Tibial artery (tissue), 4 donors: Measurements from ENCODE around the gene ANKRA2.

Experiments
- DNase-seq, 2 donors: peaks; one replicate each; pipeline ENCODE4 v3.0.0-alpha.2; 2019
- H3K27ac ChIP-seq, 2 donors: fragments of 200-600 bp; sonication (generic) in 1 of 2; 1 replicate in 1 of 2; 2 replicates in 1 of 2; pipeline ENCODE4 v1.5.1; 2018 to 2019; ENCODE audit warnings: mild to moderate bottlenecking in 1 of 2
- H3K27me3 ChIP-seq, 2 donors: fragments of 200-600 bp; sonication (generic) in 1 of 2; one replicate each; pipeline versions ENCODE4 v1.5.1 to v1.6.0; 2016 to 2019
- H3K36me3 ChIP-seq, 3 donors: fragments of 200-600 bp; sonication (generic) in 2 of 3; one replicate each; pipeline ENCODE4 v1.5.1; 2016 to 2019; ENCODE audit warnings: mild to moderate bottlenecking in 2 of 3
- H3K4me1 ChIP-seq, 4 donors: fragments of 200-600 bp; sonication (generic) in 2 of 4; 1 replicate in 3 of 4; 2 replicates in 1 of 4; pipeline ENCODE4 v1.5.1; 2016 to 2019
- H3K4me3 ChIP-seq, 2 donors: fragments of 200-600 bp; sonication (generic) in 1 of 2; 1 replicate in 1 of 2; 2 replicates in 1 of 2; pipeline ENCODE4 v1.5.1; 2018 to 2019; ENCODE audit warnings: mild to moderate bottlenecking in 2 of 2
- H3K9me3 ChIP-seq, 3 donors: fragments of 200-600 bp; sonication (generic) in 1 of 3; one replicate each; pipeline ENCODE4 v1.5.1; 2016 to 2019
- intact Hi-C: fragments of 100-400 bp; cut with DNase I; formaldehyde crosslinking; loops from one replicate; pipeline ENCODE4 v1.15.0; 2023; ENCODE audit warnings: low total_unique reads
- TF ChIP-seq, protein P1 (sequence below), 2 experiments: fragments of 200-600 bp in 1 of 2; fragments of 450-650 bp in 1 of 2; IDR thresholded peaks; one replicate each; pipeline ENCODE4 v1.5.1; 2017 to 2019; ENCODE audit warnings: antibody characterized with exemption in 2 of 2, mild to moderate bottlenecking in 1 of 2, moderate library complexity in 1 of 2

The ANKRA2 gene

DNA sequence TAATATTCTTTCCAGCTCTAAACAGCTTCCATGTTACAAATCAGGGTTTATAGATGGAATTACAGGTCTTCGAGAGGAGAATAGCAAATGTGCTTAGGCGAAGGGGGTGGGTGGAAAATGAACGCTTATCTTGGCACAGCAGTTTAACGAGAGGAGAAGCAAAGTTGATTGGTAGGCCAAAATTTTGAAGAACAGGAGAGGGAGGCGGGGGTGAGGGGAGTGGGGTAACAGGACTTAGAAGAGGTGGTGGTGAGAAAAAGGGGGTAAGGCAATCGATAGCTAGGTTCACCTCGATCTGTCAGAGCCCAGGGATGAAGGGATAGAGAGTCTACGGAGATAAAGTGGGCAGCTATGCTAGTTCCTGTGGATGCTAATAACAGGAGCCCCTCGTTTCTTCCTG, 764 bp downstream of the ANKRA2 start:
- Histone ChIP-seq H3K27me3 (no peaks in the 10 kb centered on the region), H3K36me3 (peaks cover 26 to 31% (median 28%) of the 10 kb centered on the region in 3 donors), H3K4me1 (peaks cover 0 to 29% (median 17%) of the 10 kb centered on the region in 4 donors), H3K9me3 (no peaks in the 10 kb centered on the region), H3K27ac (peak overlapping the region; percentile 91 to 95), H3K4me3 (peak overlapping the region; percentile 69 to 74)
- intact Hi-C loops = loop anchor here (5.0 kb wide), 1 partner anchor 52 kb away; no protein-coding TSS in a partner anchor
- no peak for DNase-seq
- TF ChIP-seq, protein P1, sequence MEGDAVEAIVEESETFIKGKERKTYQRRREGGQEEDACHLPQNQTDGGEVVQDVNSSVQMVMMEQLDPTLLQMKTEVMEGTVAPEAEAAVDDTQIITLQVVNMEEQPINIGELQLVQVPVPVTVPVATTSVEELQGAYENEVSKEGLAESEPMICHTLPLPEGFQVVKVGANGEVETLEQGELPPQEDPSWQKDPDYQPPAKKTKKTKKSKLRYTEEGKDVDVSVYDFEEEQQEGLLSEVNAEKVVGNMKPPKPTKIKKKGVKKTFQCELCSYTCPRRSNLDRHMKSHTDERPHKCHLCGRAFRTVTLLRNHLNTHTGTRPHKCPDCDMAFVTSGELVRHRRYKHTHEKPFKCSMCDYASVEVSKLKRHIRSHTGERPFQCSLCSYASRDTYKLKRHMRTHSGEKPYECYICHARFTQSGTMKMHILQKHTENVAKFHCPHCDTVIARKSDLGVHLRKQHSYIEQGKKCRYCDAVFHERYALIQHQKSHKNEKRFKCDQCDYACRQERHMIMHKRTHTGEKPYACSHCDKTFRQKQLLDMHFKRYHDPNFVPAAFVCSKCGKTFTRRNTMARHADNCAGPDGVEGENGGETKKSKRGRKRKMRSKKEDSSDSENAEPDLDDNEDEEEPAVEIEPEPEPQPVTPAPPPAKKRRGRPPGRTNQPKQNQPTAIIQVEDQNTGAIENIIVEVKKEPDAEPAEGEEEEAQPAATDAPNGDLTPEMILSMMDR (IDR thresholded peaks at IDR 0.05) = no peak

DNA sequence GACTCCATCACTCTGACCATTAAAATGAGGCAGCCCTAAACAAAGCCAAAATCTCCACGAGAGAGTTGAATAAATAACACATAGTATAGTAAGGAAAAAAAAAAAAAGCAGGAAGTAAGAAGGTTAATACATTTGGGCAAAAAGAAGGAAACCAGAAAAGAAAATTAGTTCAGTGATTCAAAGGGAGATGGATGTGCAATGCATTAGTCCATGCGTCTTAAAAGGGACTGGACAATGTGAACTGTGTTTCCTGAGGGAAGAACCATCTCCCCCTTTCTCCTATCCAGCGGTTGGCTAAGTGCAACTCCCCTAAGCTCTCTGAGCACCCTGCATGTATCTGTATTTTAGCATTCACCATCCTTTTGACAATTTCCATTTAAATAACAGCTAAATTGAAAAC, 1.4 kb downstream of the ANKRA2 start:
- TF ChIP-seq, protein P1 (IDR thresholded peaks at IDR 0.05) = no peak
- Histone ChIP-seq H3K27ac (peak overlapping the region; percentile 91 to 95), H3K36me3 (peaks cover 30 to 32% (median 31%) of the 10 kb centered on the region in 3 donors), H3K4me1 (peaks cover 0 to 29% (median 17%) of the 10 kb centered on the region in 4 donors), H3K4me3 (peak overlapping the region; percentile 69 to 74), H3K9me3 (no peaks in the 10 kb centered on the region), H3K27me3 (no peaks in the 10 kb centered on the region)
- intact Hi-C loops = no loop called here
- DNase-seq = no peak

DNA sequence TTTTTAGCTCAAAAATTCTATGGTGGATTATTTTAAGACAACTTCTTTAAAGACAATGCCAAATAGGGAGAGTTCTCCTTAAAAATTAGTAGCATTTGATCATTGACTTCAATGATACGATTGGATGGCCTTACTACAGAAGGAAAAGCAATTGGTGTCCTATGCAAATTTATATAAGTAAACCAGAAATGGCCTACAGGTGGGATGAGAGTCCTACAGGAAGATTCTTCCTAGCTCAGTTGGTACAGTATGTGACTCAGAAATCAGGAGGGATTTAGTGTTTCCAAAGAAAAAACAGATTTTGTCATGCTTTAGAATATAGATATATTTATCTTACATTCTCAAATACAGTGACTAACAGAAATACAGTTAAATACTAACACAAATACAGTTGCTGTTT, 6.5 kb downstream of the ANKRA2 start:
- intact Hi-C loops = no loop called here
- peaks cover 74 to 78% (median 76%) of the 10 kb centered on the region in 3 donors for H3K36me3 ChIP-seq
- peaks cover 0 to 13% (median 4%) of the 10 kb centered on the region in 4 donors for H3K4me1 ChIP-seq
- H3K27ac ChIP-seq = no peak overlapping the region
- no peaks in the 10 kb centered on the region for H3K9me3 ChIP-seq
- H3K27me3 ChIP-seq = no peaks in the 10 kb centered on the region
- TF ChIP-seq, protein P1 (IDR thresholded peaks at IDR 0.05) = no peak
- no peak overlapping the region for H3K4me3 ChIP-seq
- DNase-seq = no peak

DNA sequence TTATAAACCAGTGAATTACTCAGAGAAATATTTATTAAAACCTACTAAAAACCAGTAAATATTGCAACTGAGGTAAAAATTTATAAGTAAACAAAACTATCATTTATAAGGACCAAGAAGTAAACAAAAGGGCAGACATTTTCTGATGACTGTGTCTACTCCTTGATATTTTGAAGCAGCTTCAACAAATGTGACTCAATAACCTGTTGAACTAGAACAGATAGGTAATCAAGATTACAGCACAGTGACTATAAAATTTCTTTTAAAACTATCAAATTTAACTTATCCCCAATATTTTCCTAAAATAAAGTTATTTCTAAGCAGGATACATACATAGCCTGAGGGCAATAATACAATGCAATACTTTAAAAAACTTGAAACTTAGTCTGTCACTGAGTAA, 12.8 kb downstream of the ANKRA2 start:
- Histone ChIP-seq H3K36me3 (peaks cover 42 to 61% (median 53%) of the 10 kb centered on the region in 3 donors), H3K27ac (no peak overlapping the region), H3K4me1 (no peaks in the 10 kb centered on the region), H3K9me3 (no peaks in the 10 kb centered on the region), H3K4me3 (no peak overlapping the region), H3K27me3 (no peaks in the 10 kb centered on the region)
- intact Hi-C loops = no loop called here
- no peak for DNase-seq
- TF ChIP-seq, protein P1 (IDR thresholded peaks at IDR 0.05) = no peak

DNA sequence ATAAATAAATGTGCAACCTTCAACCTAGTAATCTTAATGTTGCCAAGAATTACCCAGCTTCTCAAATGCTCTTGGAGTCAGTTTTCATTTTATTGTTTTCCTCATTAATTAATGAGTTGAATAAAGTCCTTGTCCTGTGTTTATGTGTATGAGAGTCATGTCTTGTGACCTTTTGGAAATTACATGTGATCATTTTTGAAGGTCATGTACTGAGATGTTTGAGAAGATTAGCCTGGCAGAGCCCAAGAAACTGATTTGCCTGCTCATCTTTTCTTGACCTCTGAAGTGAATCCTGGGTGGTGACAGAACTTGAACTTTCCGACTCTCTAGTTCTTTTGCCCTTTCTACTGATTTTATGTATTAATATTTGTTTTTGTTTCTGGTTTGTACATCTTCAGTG, 15.4 kb downstream of the ANKRA2 start:
- H3K27me3 ChIP-seq = no peaks in the 10 kb centered on the region
- H3K9me3 ChIP-seq = no peaks in the 10 kb centered on the region
- H3K36me3 ChIP-seq = peaks cover 18 to 42% (median 33%) of the 10 kb centered on the region in 3 donors
- no peak overlapping the region for H3K27ac ChIP-seq
- intact Hi-C loops = no loop called here
- TF ChIP-seq, protein P1 (IDR thresholded peaks at IDR 0.05) = no peak
- no peak for DNase-seq
- no peaks in the 10 kb centered on the region for H3K4me1 ChIP-seq
- no peak overlapping the region for H3K4me3 ChIP-seq

DNA sequence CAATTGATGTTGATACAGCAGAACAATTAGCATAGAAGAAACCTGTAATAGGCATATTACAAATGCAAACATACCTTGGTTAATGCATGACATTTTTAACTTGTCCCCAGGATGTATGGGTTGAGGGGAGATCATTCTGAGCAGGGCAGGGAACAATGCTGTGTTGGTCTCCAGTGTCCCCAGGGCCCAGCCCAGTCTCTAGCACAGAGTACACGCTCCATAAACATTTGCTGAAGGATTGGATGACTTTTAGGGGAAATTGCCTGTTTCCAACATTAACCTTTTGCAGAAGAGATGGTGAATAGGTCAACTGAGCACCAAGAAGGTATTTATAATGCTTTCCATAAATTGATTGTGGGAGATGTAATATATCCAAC, 20.0 kb downstream of the ANKRA2 start:
- no peak for DNase-seq
- no peaks in the 10 kb centered on the region for H3K27me3 ChIP-seq
- no peak overlapping the region for H3K4me3 ChIP-seq
- H3K27ac ChIP-seq = no peak overlapping the region
- no peaks in the 10 kb centered on the region for H3K36me3 ChIP-seq
- H3K9me3 ChIP-seq = no peaks in the 10 kb centered on the region
- no peaks in the 10 kb centered on the region for H3K4me1 ChIP-seq
- intact Hi-C loops = no loop called here
- TF ChIP-seq, protein P1 (IDR thresholded peaks at IDR 0.05) = no peak
